B cell (primary cell): ENCODE data around the gene COQ8A. TPM values are rescaled to one million over a fixed set of nuclear protein-coding genes. Genes with fewer than 3 reads are reported as not detected.

Source experiments
- ATAC-seq: fragments of 200-7000 bp; cut with Tn5 transposase; one replicate; pipeline ENCODE4 v1.10.0; 2021; ENCODE audit warnings: low read depth, mild to moderate bottlenecking, moderate number of reproducible peaks, moderate library complexity
- CTCF ChIA-PET: fragments of 350-600 bp; sonication (Branson Sonifier 250); formaldehyde crosslinking; loops from one replicate; lab custom pipeline; 2021; ENCODE audit warnings: antibody characterized with exemption, inconsistent platforms; lab: Charles Lee
- POLR2A ChIA-PET: fragments of 350-600 bp; sonication (Branson Sonifier 250); formaldehyde crosslinking; loops from one replicate; lab custom pipeline; 2021; ENCODE audit warnings: antibody characterized with exemption; lab: Charles Lee
- DNase-seq: peaks from one replicate; pipeline ENCODE4 v3.0.0; 2013
- H2AFZ ChIP-seq: 2 replicates; pipeline ENCODE4 v1.6.1; 2012; ENCODE audit warnings: mild to moderate bottlenecking, low read depth, low read length; ENCODE audit not compliant: insufficient read depth, poor library complexity, severe bottlenecking
- H3K27ac ChIP-seq, 2 donors: 1 replicate in 1 of 2; 2 replicates in 1 of 2; pipeline ENCODE4 v1.5.1; 2012 to 2013; ENCODE audit warnings: low read length in 2 of 2, mild to moderate bottlenecking in 2 of 2, moderate library complexity in 1 of 2
- H3K27me3 ChIP-seq, 4 experiments: fragments of 200-600 bp in 1 of 4; sonication (generic) in 1 of 4; replicated peaks in 1 of 4; 1 replicate in 2 of 4; 2 replicates in 2 of 4; pipeline versions ENCODE4 v1.6.1 to v1.7.0; 2013 to 2016; ENCODE audit warnings: low read length in 3 of 4, mild to moderate bottlenecking in 2 of 4, mixed read lengths in 1 of 4, moderate library complexity in 1 of 4; ENCODE audit not compliant: insufficient read depth in 4 of 4, control insufficient read depth in 3 of 4; ENCODE audit errors: control extremely low read depth in 1 of 4
- H3K36me3 ChIP-seq, 2 experiments: replicated peaks in 1 of 2; 1 replicate in 1 of 2; 2 replicates in 1 of 2; pipeline versions ENCODE4 v1.6.1 to v1.7.1; 2013; ENCODE audit warnings: low read length in 1 of 2; ENCODE audit not compliant: insufficient read depth in 2 of 2, control insufficient read depth in 1 of 2; ENCODE audit errors: control extremely low read depth in 1 of 2, extremely low read depth in 1 of 2
- H3K4me1 ChIP-seq, 2 donors: fragments of 200-600 bp in 1 of 2; sonication (generic) in 1 of 2; 1 replicate in 1 of 2; 2 replicates in 1 of 2; pipeline versions ENCODE4 v1.5.1 to v1.6.1; 2013 to 2017; ENCODE audit warnings: low read length in 2 of 2; ENCODE audit not compliant: control insufficient read depth in 2 of 2, insufficient read depth in 2 of 2
- H3K4me2 ChIP-seq: replicated peaks from 2 replicates; pipeline ENCODE3; 2012; ENCODE audit warnings: mild to moderate bottlenecking, low read depth, low read length; ENCODE audit not compliant: poor library complexity, severe bottlenecking
- H3K4me3 ChIP-seq, 5 experiments: fragments of 200-600 bp in 1 of 5; sonication (generic) in 1 of 5; 1 replicate in 3 of 5; 2 replicates in 2 of 5; pipeline versions ENCODE4 v1.5.1 to v1.7.0; 2011 to 2016; ENCODE audit warnings: low read length in 4 of 5, mild to moderate bottlenecking in 4 of 5, low read depth in 2 of 5, control low read depth in 1 of 5, moderate library complexity in 1 of 5; ENCODE audit not compliant: insufficient read depth in 1 of 5; ENCODE audit errors: control extremely low read depth in 1 of 5, extremely low read depth in 1 of 5
- H3K79me2 ChIP-seq: fragments of 200-600 bp; sonication (generic); one replicate; pipeline ENCODE4 v1.6.0; 2016; ENCODE audit warnings: low read length; ENCODE audit not compliant: control insufficient read depth, insufficient read depth
- H3K9ac ChIP-seq: fragments of 200-600 bp; sonication (generic); 2 replicates; pipeline ENCODE4 v1.6.1; 2017; ENCODE audit warnings: mild to moderate bottlenecking, low read length, moderate library complexity
- H3K9me3 ChIP-seq, 3 donors: one replicate each; pipeline versions ENCODE4 v1.6.1 to v1.7.1; 2013; ENCODE audit warnings: low read length in 2 of 3; ENCODE audit not compliant: control insufficient read depth in 2 of 3, insufficient read depth in 1 of 3; ENCODE audit errors: control extremely low read depth in 1 of 3
- H4K20me1 ChIP-seq: 2 replicates; pipeline ENCODE4 v1.6.0; 2012; ENCODE audit warnings: mild to moderate bottlenecking, low read length; ENCODE audit not compliant: insufficient read depth, control insufficient read depth, poor library complexity, severe bottlenecking
- H3K27ac Mint-ChIP-seq: one replicate; pipeline ENCODE4 v1.8.0; 2021; ENCODE audit warnings: mixed read lengths
- H3K27me3 Mint-ChIP-seq: one replicate; pipeline ENCODE4 v1.8.0; 2021; ENCODE audit warnings: mixed read lengths
- H3K4me1 Mint-ChIP-seq: one replicate; pipeline ENCODE4 v1.8.0; 2021; ENCODE audit warnings: mixed read lengths
- H3K4me3 Mint-ChIP-seq: one replicate; pipeline ENCODE4 v1.8.0; 2021; ENCODE audit warnings: mixed read lengths
- H3K9me3 Mint-ChIP-seq: one replicate; pipeline ENCODE4 v1.8.0; 2022; ENCODE audit warnings: mixed read lengths; ENCODE audit not compliant: insufficient read depth
- EZH2 ChIP-seq: IDR thresholded peaks from 2 replicates; pipeline ENCODE4 v1.6.1; 2012; ENCODE audit warnings: borderline replicate concordance, low read depth, mild to moderate bottlenecking, moderate library complexity, low read length; ENCODE audit not compliant: insufficient read depth, poor library complexity, severe bottlenecking
- WGBS: methylation state at CpG from one replicate; pipeline ENCODE4 v1.1.5; 2013; ENCODE audit warnings: missing lambda C conversion rate; ENCODE audit not compliant: insufficient coverage; 5-methylcytosine and 5-hydroxymethylcytosine counted together
- intact Hi-C: fragments of 100-400 bp; cut with micrococcal nuclease; formaldehyde crosslinking; loops from one replicate; pipeline ENCODE4 v1.10.0; 2022
- polyA plus RNA-seq: library from polyadenylated mRNA; depleted of rRNA; stranded (reverse); fragments of >200 nt; gene quantifications from 2 replicates; pipeline ENCODE4 v1.2.3, GENCODE V29; 2012
- total RNA-seq, 2 donors: library from RNA; stranded (reverse); fragments of 120-200 nt in 1 of 2; gene quantifications; 1 replicate in 1 of 2; 2 replicates in 1 of 2; pipeline versions ENCODE4 v1.2.3 to v1.2.4, GENCODE V29; 2013 to 2022
- TF ChIP-seq, protein P1 (sequence below): fragments of 200-600 bp; IDR thresholded peaks from one replicate; pipeline ENCODE4 v1.8.0; 2022; ENCODE audit warnings: antibody characterized with exemption, mild to moderate bottlenecking

Gene COQ8A
- total and polyA plus RNA-seq, 2 donors (not counting 1 experiment from before 2014, with no cell fraction given) = 44.3 to 58.2 TPM

GRCh38 chr1:226934483-226935237 is 5.4 kb upstream of the COQ8A start:
- Histone ChIP-seq H3K27me3 (no peaks in the 10 kb centered on the region), H3K4me1 (peaks cover 6 to 8% of the 10 kb centered on the region in 2 donors), H3K79me2 (no peaks in the 10 kb centered on the region), H3K9me3 (peaks cover 4 to 23% (median 9%) of the 10 kb centered on the region in 3 donors), H3K4me2 (no peak overlapping the region), H2AFZ (no peak overlapping the region), H3K36me3 (no peaks in the 10 kb centered on the region), H3K4me3 (no peak overlapping the region), H4K20me1 (no peaks in the 10 kb centered on the region), H3K27ac (no peak overlapping the region), H3K9ac (no peak overlapping the region)
- H3K9me3 Mint-ChIP-seq = peaks cover 9% of the 10 kb centered on the region
- no peak overlapping the region for H3K4me3 Mint-ChIP-seq
- DNase-seq (no peak), ATAC-seq (no peak)
- H3K4me1 Mint-ChIP-seq = peaks cover 10% of the 10 kb centered on the region
- TF ChIP-seq EZH2 = no peak
- TF ChIP-seq, protein P1, sequence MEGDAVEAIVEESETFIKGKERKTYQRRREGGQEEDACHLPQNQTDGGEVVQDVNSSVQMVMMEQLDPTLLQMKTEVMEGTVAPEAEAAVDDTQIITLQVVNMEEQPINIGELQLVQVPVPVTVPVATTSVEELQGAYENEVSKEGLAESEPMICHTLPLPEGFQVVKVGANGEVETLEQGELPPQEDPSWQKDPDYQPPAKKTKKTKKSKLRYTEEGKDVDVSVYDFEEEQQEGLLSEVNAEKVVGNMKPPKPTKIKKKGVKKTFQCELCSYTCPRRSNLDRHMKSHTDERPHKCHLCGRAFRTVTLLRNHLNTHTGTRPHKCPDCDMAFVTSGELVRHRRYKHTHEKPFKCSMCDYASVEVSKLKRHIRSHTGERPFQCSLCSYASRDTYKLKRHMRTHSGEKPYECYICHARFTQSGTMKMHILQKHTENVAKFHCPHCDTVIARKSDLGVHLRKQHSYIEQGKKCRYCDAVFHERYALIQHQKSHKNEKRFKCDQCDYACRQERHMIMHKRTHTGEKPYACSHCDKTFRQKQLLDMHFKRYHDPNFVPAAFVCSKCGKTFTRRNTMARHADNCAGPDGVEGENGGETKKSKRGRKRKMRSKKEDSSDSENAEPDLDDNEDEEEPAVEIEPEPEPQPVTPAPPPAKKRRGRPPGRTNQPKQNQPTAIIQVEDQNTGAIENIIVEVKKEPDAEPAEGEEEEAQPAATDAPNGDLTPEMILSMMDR = no peak
- WGBS = no CpG with 5 or more reads among the region's 3 CpGs
- ChIA-PET CTCF (no interaction called here), POLR2A (no interaction called here)
- no peaks in the 10 kb centered on the region for H3K27me3 Mint-ChIP-seq
- H3K27ac Mint-ChIP-seq = no peak overlapping the region
- intact Hi-C loops = no loop called here
